ENCODE measurements around the gene DMXL2.

GRCh38 chr15:51526955-51527354 is 95.6 kb downstream of the DMXL2 start:
- TF ChIP-seq CTCF (IDR thresholded peaks at IDR 0.05) = no peak
- TF ChIP-seq POLR2A (IDR thresholded peaks at IDR 0.05) = no peak
